NT2/D1 (cell line): ENCODE data around the gene OXNAD1.

Source experiments
- YY1 ChIP-seq: IDR thresholded peaks from 2 replicates; pipeline ENCODE4 v1.6.1; 2011; ENCODE audit not compliant: insufficient read length, insufficient read depth
- ZNF274 ChIP-seq: IDR thresholded peaks from 2 replicates; pipeline ENCODE4 v1.6.1; 2011; ENCODE audit warnings: mild to moderate bottlenecking, low read depth, low read length

- TF ChIP-seq ZNF274 (no peak), YY1 (no peak)
Observed at GRCh38 chr3:16233806-16234205, 31.2 kb upstream of the OXNAD1 start.
